Trophoblast cell (in vitro differentiated cells and primary cell): Measurements from ENCODE around the gene EPB41L5.

Source experiments
- DNase-seq, 2 donors: peaks; one replicate each; pipeline ENCODE4 v3.0.0-alpha.2; 2016
- H2AFZ ChIP-seq: 2 replicates; pipeline ENCODE4 v1.6.1; 2013; ENCODE audit warnings: low read length, moderate library complexity, mild to moderate bottlenecking; ENCODE audit not compliant: insufficient read depth, poor library complexity
- H2AK5ac ChIP-seq: 2 replicates; pipeline ENCODE4 v1.6.1; 2013; ENCODE audit warnings: mild to moderate bottlenecking, low read length
- H2BK120ac ChIP-seq: 2 replicates; pipeline ENCODE4 v1.6.1; 2013; ENCODE audit warnings: low read length, mild to moderate bottlenecking, moderate library complexity; ENCODE audit not compliant: insufficient read depth, poor library complexity
- H2BK12ac ChIP-seq: 2 replicates; pipeline ENCODE4 v1.6.1; 2013; ENCODE audit warnings: mild to moderate bottlenecking, low read length, moderate library complexity
- H2BK5ac ChIP-seq: 2 replicates; pipeline ENCODE4 v1.6.1; 2013; ENCODE audit warnings: low read length, low read depth, moderate library complexity, mild to moderate bottlenecking; ENCODE audit not compliant: poor library complexity
- H3K14ac ChIP-seq: 2 replicates; pipeline ENCODE4 v1.6.1; 2013; ENCODE audit warnings: mild to moderate bottlenecking, low read length
- H3K18ac ChIP-seq: 2 replicates; pipeline ENCODE4 v1.6.1; 2013; ENCODE audit warnings: mild to moderate bottlenecking, low read length
- H3K23ac ChIP-seq: 2 replicates; pipeline ENCODE4 v1.6.1; 2013; ENCODE audit warnings: low read length
- H3K27ac ChIP-seq: 2 replicates; pipeline ENCODE4 v1.5.1; 2013; ENCODE audit warnings: low read depth, mild to moderate bottlenecking, inconsistent platforms, low read length, moderate library complexity
- H3K27me3 ChIP-seq: 2 replicates; pipeline ENCODE4 v1.6.1; 2013; ENCODE audit warnings: inconsistent platforms, mild to moderate bottlenecking, low read length, moderate library complexity; ENCODE audit not compliant: insufficient read depth
- H3K36me3 ChIP-seq, 2 experiments: 1 replicate in 1 of 2; 2 replicates in 1 of 2; pipeline ENCODE4 v1.6.1; 2013; ENCODE audit warnings: low read length in 2 of 2, mild to moderate bottlenecking in 2 of 2, moderate library complexity in 1 of 2; ENCODE audit not compliant: insufficient read depth in 2 of 2, control insufficient read depth in 1 of 2
- H3K4ac ChIP-seq: 2 replicates; pipeline ENCODE4 v1.6.1; 2013; ENCODE audit warnings: low read depth, mild to moderate bottlenecking, low read length, moderate library complexity
- H3K4me1 ChIP-seq, 2 experiments: 1 replicate in 1 of 2; 2 replicates in 1 of 2; pipeline ENCODE4 v1.6.1; 2013; ENCODE audit warnings: low read length in 2 of 2, mild to moderate bottlenecking in 2 of 2, moderate library complexity in 1 of 2; ENCODE audit not compliant: insufficient read depth in 2 of 2, control insufficient read depth in 1 of 2
- H3K4me2 ChIP-seq: 2 replicates; pipeline ENCODE4 v1.6.1; 2013; ENCODE audit warnings: inconsistent platforms, mild to moderate bottlenecking, low read length, moderate library complexity
- H3K4me3 ChIP-seq: 2 replicates; pipeline ENCODE4 v1.5.1; 2013; ENCODE audit warnings: mild to moderate bottlenecking, low read depth, low read length, inconsistent platforms
- H3K79me1 ChIP-seq: one replicate; pipeline ENCODE4 v1.6.1; 2013; ENCODE audit warnings: low read length
- H3K79me2 ChIP-seq: 2 replicates; pipeline ENCODE4 v1.6.1; 2013; ENCODE audit warnings: low read length, mild to moderate bottlenecking; ENCODE audit not compliant: control insufficient read depth, insufficient read depth, poor library complexity
- H3K9ac ChIP-seq: 2 replicates; pipeline ENCODE4 v1.6.1; 2013; ENCODE audit warnings: mild to moderate bottlenecking, low read length
- H3K9me3 ChIP-seq: 2 replicates; pipeline ENCODE4 v1.6.1; 2013; ENCODE audit warnings: low read depth, mild to moderate bottlenecking, control low read depth, inconsistent platforms, low read length; ENCODE audit not compliant: insufficient read depth
- H4K12ac ChIP-seq: 2 replicates; pipeline ENCODE4 v1.6.1; 2013; ENCODE audit warnings: low read depth, mild to moderate bottlenecking, low read length, moderate library complexity
- H4K8ac ChIP-seq: 2 replicates; pipeline ENCODE4 v1.6.1; 2013; ENCODE audit warnings: low read depth, mild to moderate bottlenecking, low read length, moderate library complexity
- H4K91ac ChIP-seq: one replicate; pipeline ENCODE4 v1.6.1; 2013; ENCODE audit warnings: low read depth, mild to moderate bottlenecking, low read length, moderate library complexity
- WGBS: extraction: QIAGEN DNeasy Blood & Tissue Kit; methylation state at CpG from one replicate; pipeline ENCODE4 v1.1.7; 2013; ENCODE audit warnings: missing lambda C conversion rate; ENCODE audit not compliant: insufficient read length, insufficient coverage; ENCODE audit errors: extremely low coverage; 5-methylcytosine and 5-hydroxymethylcytosine counted together

Gene EPB41L5

GRCh38 chr2:120204022-120204405 is 191.1 kb downstream of the EPB41L5 start:
- no CpG with 5 or more reads among the region's 5 CpGs for WGBS

DNA sequence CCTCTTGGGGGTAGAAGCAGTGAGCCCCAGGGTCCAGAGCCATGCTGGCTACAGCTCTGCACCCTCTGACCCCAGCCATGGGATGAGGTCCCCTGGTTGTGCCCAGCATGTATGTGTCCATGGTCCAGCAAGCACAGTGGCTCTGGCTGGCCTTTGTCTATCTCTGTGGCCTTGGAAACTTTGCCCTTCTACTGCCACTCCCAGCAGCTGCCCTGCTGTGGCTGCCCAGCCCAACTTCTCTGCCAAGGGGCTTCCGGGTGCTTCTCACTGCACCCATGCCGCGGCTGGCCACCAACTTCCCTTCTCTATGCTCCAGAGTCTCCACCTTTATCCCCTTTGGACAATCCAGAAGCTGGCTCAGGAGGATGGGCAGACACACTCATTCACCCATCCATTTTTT is 191.5 kb downstream of the EPB41L5 start:
- Histone ChIP-seq H3K27ac (no peak overlapping the region), H3K27me3 (no peaks in the 10 kb centered on the region), H3K36me3 (no peaks in the 10 kb centered on the region), H3K4me2 (no peak overlapping the region), H3K4ac (no peak overlapping the region), H3K79me2 (no peaks in the 10 kb centered on the region), H3K4me1 (no peaks in the 10 kb centered on the region), H3K9me3 (peaks cover under 1% of the 10 kb centered on the region), H3K79me1 (no peaks in the 10 kb centered on the region), H3K23ac (no peak overlapping the region), H2BK120ac (no peak overlapping the region), H3K4me3 (no peak overlapping the region), H2AK5ac (no peak overlapping the region), H4K91ac (no peak overlapping the region), H2BK5ac (no peak overlapping the region), H2BK12ac (no peak overlapping the region), H3K9ac (no peak overlapping the region), H4K12ac (no peak overlapping the region), H4K8ac (no peak overlapping the region), H3K14ac (no peak overlapping the region), H3K18ac (no peak overlapping the region), H2AFZ (no peak overlapping the region)
- no peak for DNase-seq
- no CpG with 5 or more reads among the region's 3 CpGs for WGBS

More at GRCh38 chr2:120204022-120204405, 191.1 kb downstream of the EPB41L5 start:
- H2AFZ ChIP-seq: no peak overlapping the region
- H2BK5ac ChIP-seq: no peak overlapping the region
- no peaks in the 10 kb centered on the region for H3K27me3 ChIP-seq
- no peak overlapping the region for H4K91ac ChIP-seq
- no peak overlapping the region for H3K14ac ChIP-seq
- no peaks in the 10 kb centered on the region for H3K9me3 ChIP-seq
- no peaks in the 10 kb centered on the region for H3K79me1 ChIP-seq
- H3K79me2 ChIP-seq: no peaks in the 10 kb centered on the region
- H3K18ac ChIP-seq: no peak overlapping the region
- H3K27ac ChIP-seq: no peak overlapping the region
- H3K23ac ChIP-seq: no peak overlapping the region
- H2BK120ac ChIP-seq: no peak overlapping the region
- no peak overlapping the region for H2BK12ac ChIP-seq
- H3K36me3 ChIP-seq: no peaks in the 10 kb centered on the region
- no peak overlapping the region for H3K4ac ChIP-seq
- no peak overlapping the region for H3K4me2 ChIP-seq
- H3K9ac ChIP-seq: no peak overlapping the region
- no peak overlapping the region for H3K4me3 ChIP-seq
- peak; percentile 18 to 63 for DNase-seq
- no peak overlapping the region for H2AK5ac ChIP-seq
- H4K12ac ChIP-seq: no peak overlapping the region
- H4K8ac ChIP-seq: no peak overlapping the region
- H3K4me1 ChIP-seq: no peaks in the 10 kb centered on the region

GRCh38 chr2:120204945-120205670 is 192.2 kb downstream of the EPB41L5 start:
- no CpG with 5 or more reads among the region's 12 CpGs for WGBS
- Histone ChIP-seq H3K4ac (no peak overlapping the region), H3K9ac (no peak overlapping the region), H3K4me1 (no peaks in the 10 kb centered on the region), H2AK5ac (no peak overlapping the region), H4K12ac (no peak overlapping the region), H3K79me1 (no peaks in the 10 kb centered on the region), H3K23ac (no peak overlapping the region), H3K36me3 (no peaks in the 10 kb centered on the region), H4K91ac (no peak overlapping the region), H2BK5ac (no peak overlapping the region), H2BK120ac (no peak overlapping the region), H3K27me3 (no peaks in the 10 kb centered on the region), H3K79me2 (no peaks in the 10 kb centered on the region), H3K4me3 (no peak overlapping the region), H3K27ac (no peak overlapping the region), H3K4me2 (no peak overlapping the region), H3K18ac (no peak overlapping the region), H2AFZ (no peak overlapping the region), H4K8ac (no peak overlapping the region), H3K14ac (no peak overlapping the region), H3K9me3 (peaks cover 2% of the 10 kb centered on the region), H2BK12ac (no peak overlapping the region)
- no peak for DNase-seq

DNA sequence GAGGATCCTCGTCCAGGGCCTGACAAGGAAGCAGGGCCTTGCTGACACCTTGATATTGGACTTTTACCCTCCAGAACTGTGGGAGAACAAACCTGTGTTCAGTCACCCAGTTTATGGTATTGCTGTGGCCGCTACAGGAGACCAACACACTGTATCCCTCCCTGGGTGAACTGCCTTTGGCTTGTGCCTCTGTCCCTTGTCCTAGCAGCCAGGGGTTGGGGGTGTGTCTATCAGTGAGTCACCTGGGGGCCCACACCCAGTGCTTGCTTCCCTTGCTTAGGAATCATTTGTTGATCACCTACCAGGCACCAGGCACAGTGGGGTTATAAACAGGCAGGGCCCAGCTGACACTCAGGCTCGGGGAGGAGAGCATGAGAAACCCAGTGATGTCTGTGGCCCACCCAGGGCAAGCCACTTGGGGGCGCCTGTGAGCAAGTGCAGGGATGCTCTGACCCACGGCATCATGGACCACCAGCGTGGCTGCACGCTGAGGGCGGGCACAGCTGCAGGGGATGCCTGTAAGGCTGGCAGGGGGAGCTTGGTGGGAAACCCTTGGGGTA is 193.2 kb downstream of the EPB41L5 start:
- no peak overlapping the region for H4K8ac ChIP-seq
- no peak overlapping the region for H2BK120ac ChIP-seq
- H2BK12ac ChIP-seq: no peak overlapping the region
- H3K14ac ChIP-seq: no peak overlapping the region
- H2AK5ac ChIP-seq: no peak overlapping the region
- no peaks in the 10 kb centered on the region for H3K79me2 ChIP-seq
- no peaks in the 10 kb centered on the region for H3K4me1 ChIP-seq
- H3K9me3 ChIP-seq: peaks cover 2% of the 10 kb centered on the region
- H3K79me1 ChIP-seq: no peaks in the 10 kb centered on the region
- no peak overlapping the region for H3K23ac ChIP-seq
- H3K4ac ChIP-seq: no peak overlapping the region
- no peaks in the 10 kb centered on the region for H3K36me3 ChIP-seq
- H3K9ac ChIP-seq: no peak overlapping the region
- peak in 1 of 2 donors; percentile 54 for DNase-seq
- no peak overlapping the region for H2AFZ ChIP-seq
- no peak overlapping the region for H3K4me2 ChIP-seq
- H4K91ac ChIP-seq: no peak overlapping the region
- no peak overlapping the region for H3K27ac ChIP-seq
- H3K18ac ChIP-seq: no peak overlapping the region
- no peak overlapping the region for H4K12ac ChIP-seq
- H3K4me3 ChIP-seq: no peak overlapping the region
- no peaks in the 10 kb centered on the region for H3K27me3 ChIP-seq
- WGBS: no CpG with 5 or more reads among the region's 8 CpGs
- no peak overlapping the region for H2BK5ac ChIP-seq
